ENCODE results near the gene ARFGAP2.

DNA sequence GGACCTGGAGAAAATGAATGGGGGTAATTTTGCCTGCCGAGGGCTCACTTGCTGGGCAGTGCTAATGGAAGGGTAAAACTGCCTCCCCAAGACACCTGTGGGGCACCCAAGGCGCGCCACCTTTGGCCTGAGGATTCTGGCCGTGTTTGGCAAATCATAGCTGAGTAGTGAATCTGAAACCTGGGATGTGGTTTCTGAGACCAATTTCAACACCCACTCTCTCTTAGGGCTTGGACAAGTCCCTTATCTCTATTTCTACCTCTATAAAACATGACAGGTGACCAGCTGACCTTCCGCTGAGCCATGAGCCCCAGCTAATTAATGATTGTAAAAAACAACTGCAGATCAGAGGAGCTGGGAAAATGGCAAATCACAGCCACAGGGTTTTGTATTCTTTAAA is 11.0 kb upstream of the ARFGAP2 start:
- TF ChIP-seq, protein P1, sequence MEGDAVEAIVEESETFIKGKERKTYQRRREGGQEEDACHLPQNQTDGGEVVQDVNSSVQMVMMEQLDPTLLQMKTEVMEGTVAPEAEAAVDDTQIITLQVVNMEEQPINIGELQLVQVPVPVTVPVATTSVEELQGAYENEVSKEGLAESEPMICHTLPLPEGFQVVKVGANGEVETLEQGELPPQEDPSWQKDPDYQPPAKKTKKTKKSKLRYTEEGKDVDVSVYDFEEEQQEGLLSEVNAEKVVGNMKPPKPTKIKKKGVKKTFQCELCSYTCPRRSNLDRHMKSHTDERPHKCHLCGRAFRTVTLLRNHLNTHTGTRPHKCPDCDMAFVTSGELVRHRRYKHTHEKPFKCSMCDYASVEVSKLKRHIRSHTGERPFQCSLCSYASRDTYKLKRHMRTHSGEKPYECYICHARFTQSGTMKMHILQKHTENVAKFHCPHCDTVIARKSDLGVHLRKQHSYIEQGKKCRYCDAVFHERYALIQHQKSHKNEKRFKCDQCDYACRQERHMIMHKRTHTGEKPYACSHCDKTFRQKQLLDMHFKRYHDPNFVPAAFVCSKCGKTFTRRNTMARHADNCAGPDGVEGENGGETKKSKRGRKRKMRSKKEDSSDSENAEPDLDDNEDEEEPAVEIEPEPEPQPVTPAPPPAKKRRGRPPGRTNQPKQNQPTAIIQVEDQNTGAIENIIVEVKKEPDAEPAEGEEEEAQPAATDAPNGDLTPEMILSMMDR (conservative IDR thresholded peaks at IDR 0.05; ENCODE audit: low read depth, low read length): no peak
- no peak for TF ChIP-seq EZH2 (IDR thresholded peaks at IDR 0.05; ENCODE audit: low read length, unreplicated experiment)
- TF ChIP-seq EZH2phosphoT487 (IDR thresholded peaks at IDR 0.05; ENCODE audit: borderline replicate concordance, low read length): no peak
